ENCODE results near the gene ZNF146.

- TF ChIP-seq CTCF (IDR thresholded peaks at IDR 0.05; ENCODE audit: insufficient read depth, low read depth, low read length) (no peak), EZH2 (IDR thresholded peaks at IDR 0.05; ENCODE audit: insufficient read depth, low read length) (no peak)
These were observed 52.3 kb downstream of the ZNF146 start for GRCh38 chr19:36267061-36267845.
